GM19455 (cell line): Measurements from ENCODE around the gene ARHGEF38.
"Not testable (repeated sequence)": the region's sequence is repeated elsewhere in the genome, so short reads cannot be mapped to it uniquely, and the experiment has no call there.

Experiments
- ATAC-seq: cut with Tn5 transposase; IDR thresholded peaks from one replicate; pipeline ENCODE4 v1.9.1; 2021; ENCODE audit not compliant: unreplicated experiment

Gene ARHGEF38

DNA sequence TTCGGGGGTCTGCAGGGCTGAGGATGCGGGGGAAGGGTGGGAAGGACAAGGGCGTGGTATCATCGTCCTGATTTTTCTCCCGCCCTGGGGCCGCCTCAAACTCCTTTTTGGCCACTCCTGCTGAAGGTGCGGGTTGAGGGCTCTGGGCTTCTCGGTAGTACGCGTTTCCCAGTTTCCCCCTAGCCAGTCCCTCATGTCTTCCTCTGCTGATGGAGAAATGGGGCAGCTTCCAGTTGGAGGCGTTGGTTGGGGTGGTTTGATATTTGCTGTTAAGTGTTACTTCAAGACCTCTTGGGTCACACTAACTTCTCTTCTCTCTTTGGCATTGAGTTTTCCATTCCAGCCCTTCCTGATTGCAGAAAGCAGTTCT lies 156.6 kb downstream of the ARHGEF38 start:
- peak; percentile 46 for ATAC-seq

- ATAC-seq, result no peak
Observed at GRCh38 chr4:105710012-105710600, 157.7 kb downstream of the ARHGEF38 start.

DNA sequence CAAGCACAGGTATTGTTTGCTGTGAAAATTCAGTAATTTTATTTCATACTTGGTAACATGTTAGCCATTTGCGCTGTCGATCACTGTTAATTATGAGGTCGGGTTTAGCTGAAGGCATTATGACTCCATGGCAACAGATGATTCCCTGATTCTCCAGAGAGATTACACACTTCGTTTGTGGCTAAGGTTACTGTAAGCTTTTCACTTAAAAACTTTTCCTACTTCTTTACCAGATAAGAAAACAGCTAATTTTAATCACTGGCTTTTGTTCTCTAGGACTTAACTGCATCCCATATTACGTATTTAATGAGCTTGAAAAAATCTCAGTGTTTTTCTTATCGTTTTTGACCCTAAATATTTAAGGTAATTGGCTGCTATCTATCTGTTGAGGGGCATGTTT lies 158.3 kb downstream of the ARHGEF38 start:
- ATAC-seq, result no peak

GRCh38 chr4:105712766-105713165 lies 160.3 kb downstream of the ARHGEF38 start:
- ATAC-seq, result no peak

DNA sequence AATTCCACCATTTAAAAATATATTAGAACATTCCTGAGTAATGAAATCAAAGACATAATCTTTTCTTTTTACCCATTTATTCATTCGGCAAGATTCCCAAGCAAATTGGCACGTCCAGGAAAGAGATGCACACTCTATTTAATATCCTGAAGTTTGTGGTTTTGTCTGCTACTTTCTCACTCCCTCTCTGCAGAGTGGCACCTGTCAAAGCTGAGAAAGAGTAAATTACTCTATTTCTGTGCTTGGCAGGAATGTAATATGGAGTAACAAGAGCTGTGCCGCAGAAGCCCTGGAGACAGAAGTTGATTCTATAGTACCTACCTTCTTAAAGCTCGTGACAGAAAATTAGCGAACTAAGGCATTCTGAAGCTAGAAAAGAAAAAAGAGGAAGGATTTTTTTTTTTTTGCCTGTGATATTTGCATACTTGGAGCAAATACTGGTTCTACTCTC lies 161.7 kb downstream of the ARHGEF38 start:
- ATAC-seq, result peak; percentile 69

GRCh38 chr4:105714932-105715331 lies 162.5 kb downstream of the ARHGEF38 start:
- ATAC-seq, result no peak

- ATAC-seq, result no peak
Observed at GRCh38 chr4:105715692-105716278, 163.4 kb downstream of the ARHGEF38 start.

- no peak for ATAC-seq
Observed at GRCh38 chr4:105719204-105719603, 166.8 kb downstream of the ARHGEF38 start.

- no peak for ATAC-seq
Observed at GRCh38 chr4:105725623-105726022, 173.2 kb downstream of the ARHGEF38 start.

GRCh38 chr4:105729895-105730294 lies 177.5 kb downstream of the ARHGEF38 start:
- not testable (repeated sequence) for ATAC-seq
